GM12878 (cell line): ENCODE results near the gene KRTCAP3. TPM values are rescaled to one million over a fixed set of nuclear protein-coding genes. Genes with fewer than 3 reads are reported as not detected.

Experiments used
- ATAC-seq: fragments of 200-7000 bp; cut with Tn5 transposase; 3 replicates; pipeline ENCODE4 v1.9.1; 2020; ENCODE audit warnings: mild to moderate bottlenecking, moderate library complexity
- BruUV-seq: library from RNA; stranded (reverse); fragments of 400-500 nt; replicated peaks from 2 replicates; lab custom pipeline; 2021; lab: Mats Ljungman, UMichigan
- CTCF ChIA-PET: fragments of 300-600 bp; sonication (Branson Sonifier 250); formaldehyde crosslinking; extraction: SDS; loops from one replicate; lab custom pipeline; 2021; ENCODE audit warnings: inconsistent platforms; lab: Yijun Ruan, JAX
- POLR2A ChIA-PET: fragments of 350-600 bp; formaldehyde crosslinking; extraction: SDS; loops from one replicate; lab custom pipeline; 2021; ENCODE audit warnings: inconsistent platforms; lab: Charles Lee
- RAD21 ChIA-PET: fragments of 300-600 bp; sonication (Branson Sonifier 250); formaldehyde crosslinking; loops from one replicate; lab custom pipeline; 2023; ENCODE audit warnings: antibody characterized with exemption; ENCODE audit not compliant: unreplicated experiment; lab: Charles Lee
- SMC1A ChIA-PET: fragments of 300-600 bp; sonication (Branson Sonifier 250); formaldehyde crosslinking; loops from one replicate; lab custom pipeline; 2023; ENCODE audit not compliant: unreplicated experiment, uncharacterized antibody; lab: Charles Lee
- DNase-seq: peaks from one replicate; pipeline ENCODE4 v3.0.0-alpha.2; 2011; ENCODE audit warnings: low read depth, low spot score
- FAIRE-seq: peaks from 3 replicates; lab custom pipeline; 2011; peaks lifted over from hg19 to GRCh38; lab: Jason Lieb, UNC
- H2AFZ ChIP-seq: 2 replicates; pipeline ENCODE4 v1.6.0; 2011; ENCODE audit warnings: low read depth, low read length, control low read depth; ENCODE audit not compliant: control insufficient read depth
- H3K27ac ChIP-seq: 2 replicates; pipeline ENCODE4 v1.5.1; 2011; ENCODE audit warnings: control low read depth; ENCODE audit not compliant: control insufficient read depth, insufficient read depth
- H3K27me3 ChIP-seq, 2 experiments: replicated peaks in 1 of 2; 2 replicates each; pipeline versions ENCODE4 v1.6.0 to v1.6.1; 2011; ENCODE audit warnings: low read length in 1 of 2; ENCODE audit not compliant: control insufficient read depth in 2 of 2, insufficient read depth in 2 of 2
- H3K36me3 ChIP-seq, 2 experiments: 2 replicates each; pipeline ENCODE4 v1.5.1; 2011; ENCODE audit warnings: low read length in 1 of 2; ENCODE audit not compliant: control insufficient read depth in 2 of 2, insufficient read depth in 2 of 2
- H3K4me1 ChIP-seq: 2 replicates; pipeline ENCODE4 v1.6.1; 2011; ENCODE audit warnings: mild to moderate bottlenecking, low read length, moderate library complexity, mixed read lengths; ENCODE audit not compliant: control insufficient read depth, insufficient read depth
- H3K4me2 ChIP-seq: 2 replicates; pipeline ENCODE4 v1.6.0; 2011; ENCODE audit warnings: control low read depth; ENCODE audit not compliant: control insufficient read depth, insufficient read depth
- H3K4me3 ChIP-seq: fragments of 200-600 bp; sonication (generic); 2 replicates; pipeline ENCODE4 v1.5.1; 2016
- H3K79me2 ChIP-seq: 2 replicates; pipeline ENCODE4 v1.6.0; 2011; ENCODE audit warnings: low read length; ENCODE audit not compliant: control insufficient read depth, insufficient read depth
- H3K9ac ChIP-seq: 2 replicates; pipeline ENCODE4 v1.8.0; 2011; ENCODE audit warnings: low read length, control low read depth, mixed read lengths; ENCODE audit not compliant: control insufficient read depth, insufficient read depth
- H3K9me3 ChIP-seq: replicated peaks from 3 replicates; pipeline ENCODE4 v1.5.1; 2011; ENCODE audit warnings: mild to moderate bottlenecking, low read length; ENCODE audit not compliant: control insufficient read depth, insufficient read depth
- H4K20me1 ChIP-seq: 2 replicates; pipeline ENCODE4 v1.6.0; 2011; ENCODE audit not compliant: control insufficient read depth, insufficient read depth
- BHLHE40 ChIP-seq, 2 experiments: fragments of 450-650 bp in 1 of 2; IDR thresholded peaks; 2 replicates each; pipeline ENCODE4 v1.6.1; 2011 to 2017; ENCODE audit warnings: low read depth in 2 of 2, borderline replicate concordance in 1 of 2, improper control_type of control experiment in 1 of 2, low read length in 1 of 2, mild to moderate bottlenecking in 1 of 2
- DPF2 ChIP-seq: fragments of 450-650 bp; IDR thresholded peaks from 2 replicates; pipeline ENCODE4 v1.6.1; 2017; ENCODE audit warnings: mild to moderate bottlenecking
- ESRRA ChIP-seq: IDR thresholded peaks from 2 replicates; pipeline ENCODE4 v1.6.1; 2012; ENCODE audit warnings: mild to moderate bottlenecking, low read length, improper control_type of control experiment
- IRF3 ChIP-seq: fragments of 450-650 bp; IDR thresholded peaks from 2 replicates; pipeline ENCODE4 v1.6.1; 2014; ENCODE audit warnings: mild to moderate bottlenecking
- JUND ChIP-seq: IDR thresholded peaks from 2 replicates; pipeline ENCODE4 v1.6.1; 2012; ENCODE audit warnings: low read depth, mild to moderate bottlenecking, low read length, improper control_type of control experiment, moderate library complexity
- KDM1A ChIP-seq: fragments of 200-600 bp; sonication (generic); IDR thresholded peaks from 2 replicates; pipeline ENCODE4 v1.6.1; 2016; ENCODE audit warnings: borderline replicate concordance
- MLLT1 ChIP-seq: fragments of 450-650 bp; IDR thresholded peaks from 2 replicates; pipeline ENCODE4 v1.6.1; 2016; ENCODE audit warnings: mild to moderate bottlenecking
- MYC ChIP-seq: IDR thresholded peaks from 2 replicates; pipeline ENCODE4 v1.6.1; 2011; ENCODE audit warnings: mild to moderate bottlenecking, low read length, moderate library complexity, inconsistent platforms; ENCODE audit not compliant: insufficient read depth, insufficient replicate concordance, insufficient read length, severe bottlenecking
- NFIC ChIP-seq: IDR thresholded peaks from 2 replicates; pipeline ENCODE4 v1.6.1; 2012; ENCODE audit warnings: low read depth, mild to moderate bottlenecking, inconsistent platforms, low read length, moderate library complexity
- NR2C2 ChIP-seq: IDR thresholded peaks from 2 replicates; pipeline ENCODE4 v1.6.1; 2011; ENCODE audit warnings: borderline replicate concordance, low read depth; ENCODE audit not compliant: control insufficient read depth, insufficient read length
- RB1 ChIP-seq: fragments of 450-650 bp; formaldehyde crosslinking; IDR thresholded peaks from 2 replicates; pipeline ENCODE4 v1.6.1; 2017; ENCODE audit warnings: mild to moderate bottlenecking, borderline replicate concordance
- RFX5 ChIP-seq: IDR thresholded peaks from 2 replicates; pipeline ENCODE4 v1.6.1; 2011; ENCODE audit warnings: low read depth, low read length, improper control_type of control experiment
- SIX5 ChIP-seq: IDR thresholded peaks from 2 replicates; pipeline ENCODE4 v1.6.1; 2011; ENCODE audit warnings: mild to moderate bottlenecking, low read depth, low read length, moderate library complexity; ENCODE audit not compliant: severe bottlenecking
- SKIL ChIP-seq: fragments of 450-650 bp; IDR thresholded peaks from 2 replicates; pipeline ENCODE4 v1.6.1; 2017; ENCODE audit warnings: mild to moderate bottlenecking, low read depth, inconsistent platforms; ENCODE audit not compliant: poor library complexity, severe bottlenecking
- SMAD5 ChIP-seq: IDR thresholded peaks from 2 replicates; pipeline ENCODE4 v1.6.1; 2016; ENCODE audit warnings: antibody characterized with exemption, low read depth
- ZNF274 ChIP-seq: IDR thresholded peaks from one replicate; pipeline ENCODE4 v1.8.0; 2011; ENCODE audit not compliant: insufficient read length, insufficient read depth
- WGBS: methylation state at CpG from one replicate; pipeline ENCODE4 v1.1.6; 2016; ENCODE audit warnings: low lambda C conversion rate; ENCODE audit not compliant: insufficient replicate concordance, insufficient coverage; ENCODE audit errors: missing lambda C conversion rate; 5-methylcytosine and 5-hydroxymethylcytosine counted together
- in situ Hi-C: fragments of 300-500 bp; cut with MboI; formaldehyde crosslinking; loops from 9 replicates; pipeline ENCODE4 v1.14.3; 2018; ENCODE audit warnings: mixed read lengths
- intact Hi-C: fragments of 100-400 bp; cut with micrococcal nuclease; formaldehyde crosslinking; loops from one replicate; pipeline ENCODE4 v1.14.2; 2022; ENCODE audit not compliant: unreplicated experiment
- polyA plus RNA-seq, 11 experiments: library from polyadenylated mRNA; depleted of rRNA in 4 of 11; unstranded in 6 of 11; stranded (reverse) in 5 of 11; fragments of >200 nt; fragmentation: Nextera tagmentation in 4 of 11; fragmentation: Illumina TruSeq in 1 of 11; extraction: Ambion mirVana in 4 of 11; extraction: Trizol in 1 of 11; gene quantifications; 1 replicate in 1 of 11; 2 replicates in 10 of 11; pipeline versions ENCODE4 v1.2.1 to v1.2.3, GENCODE V29; 2011 to 2016; ENCODE audit warnings: inconsistent platforms in 2 of 11, missing spikeins in 2 of 11, low read depth in 1 of 11
- total RNA-seq, 4 experiments: library from RNA; depleted of rRNA in 3 of 4; stranded (reverse); fragments of >200 nt in 3 of 4; fragmentation: Illumina TruSeq in 1 of 4; extraction: Trizol in 1 of 4; gene quantifications; 2 replicates each; pipeline versions ENCODE4 v1.2.1 to v1.2.3, GENCODE V29; 2013 to 2021
- TF ChIP-seq, protein P1 (sequence below): IDR thresholded peaks from 2 replicates; pipeline ENCODE4 v1.6.1; 2012; ENCODE audit warnings: low read depth, low read length, improper control_type of control experiment

KRTCAP3 gene
- total and polyA plus RNA-seq, 10 of the 15 experiments (the other 5 are each of a cell fraction or from before 2014, with no cell fraction given), result 0.26 to 2.2 (median 0.82) TPM; not detected in 1

DNA sequence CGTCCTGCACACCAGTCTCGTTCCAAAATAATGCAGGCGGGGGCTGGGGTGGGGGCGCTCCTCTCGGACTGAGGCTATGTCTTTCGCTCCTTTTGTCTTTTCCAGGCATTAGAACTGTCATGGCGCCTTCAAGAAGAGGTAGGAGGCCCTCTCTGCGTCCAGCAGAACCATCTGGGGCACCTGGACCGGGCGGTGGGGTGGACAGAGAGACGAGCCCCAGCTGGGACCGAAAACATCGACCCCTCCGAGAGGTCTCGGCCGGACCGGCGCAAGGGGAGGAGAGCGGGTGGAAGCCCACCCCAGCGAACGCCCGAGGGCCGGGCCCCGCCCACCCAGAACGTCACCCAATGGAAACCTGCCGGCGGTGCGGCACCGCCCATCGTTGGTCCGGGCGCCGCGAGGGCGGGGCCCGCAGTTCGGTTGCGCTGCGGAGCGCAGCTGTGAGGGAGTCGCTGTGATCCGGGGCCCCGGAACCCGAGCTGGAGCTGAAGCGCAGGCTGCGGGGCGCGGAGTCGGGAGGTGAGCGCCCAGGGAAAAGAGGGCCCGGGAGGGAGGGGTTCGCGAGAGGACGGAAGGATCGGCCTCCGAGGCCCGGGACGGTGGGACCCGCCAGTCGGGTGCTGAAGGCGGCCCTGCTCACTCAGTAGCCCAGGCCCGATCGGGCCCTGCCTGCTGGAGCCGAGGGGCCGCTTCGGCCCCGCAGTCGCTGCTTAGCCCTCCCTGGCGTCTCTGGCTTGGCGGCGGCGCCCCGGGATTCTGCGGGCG lies 13.8 kb upstream of the KRTCAP3 start, which contains the start of gene NRBP1:
NRBP1 (plus strand) TSS at position 419 of the 765 bp plus-strand sequence. CDS start 4,643 bp downstream, outside the sequence.
- ChIA-PET RAD21 (interaction anchor here (1.1 to 3.3 kb wide), 8 partner anchors 19 to 255 kb away, joined by 3 to 29 read pairs (median 4); partner anchors contain the start of genes MPV17, PPM1G and ZNF513), CTCF (interaction anchor here (1.0 to 5.8 kb wide), 10 partner anchors 17 to 255 kb away, joined by 3 to 52 read pairs (median 4); partner anchors contain the start of genes EIF2B4, PPM1G and SNX17), SMC1A (interaction anchor here (0.6 to 3.7 kb wide), 9 partner anchors 7 to 218 kb away, joined by 3 to 20 read pairs (median 3); partner anchors contain the start of gene PPM1G), POLR2A (interaction anchor here (0.6 to 5.8 kb wide), 13 partner anchors 10 to 254 kb away, joined by 3 to 71 read pairs (median 4); partner anchors contain the start of genes CCDC121, EIF2B4, GPN1 and GTF3C2)
- WGBS, result 0% methylated on average over 52 of the region's 75 CpGs
- Histone ChIP-seq H3K9ac (peak within 1 kb of the TSS; percentile 91), H4K20me1 (no peaks in the 10 kb centered on the region), H3K79me2 (peaks cover 36% of the 10 kb centered on the region), H3K36me3 (no peaks in the 10 kb centered on the region; a peak in 1 of 4 replicates), H2AFZ (peak within 1 kb of the TSS; percentile 93), H3K4me1 (no peaks in the 10 kb centered on the region), H3K4me2 (peak within 1 kb of the TSS; percentile 97), H3K27ac (peak within 1 kb of the TSS; percentile 85), H3K4me3 (peak within 1 kb of the TSS; percentile 97), H3K9me3 (no peaks in the 10 kb centered on the region), H3K27me3 (no peaks in the 10 kb centered on the region)
- ATAC-seq (peak; percentile 93), FAIRE-seq (peak; percentile 80), DNase-seq (peak; percentile 52)
- intact Hi-C loops (loop anchor here (2.0 kb wide), 1 partner anchor 20 kb away; the partner anchor contains the start of gene PPM1G), in situ Hi-C loops (no loop called here)
- BruUV-seq, result no TSS peak
- TF ChIP-seq, protein P1, sequence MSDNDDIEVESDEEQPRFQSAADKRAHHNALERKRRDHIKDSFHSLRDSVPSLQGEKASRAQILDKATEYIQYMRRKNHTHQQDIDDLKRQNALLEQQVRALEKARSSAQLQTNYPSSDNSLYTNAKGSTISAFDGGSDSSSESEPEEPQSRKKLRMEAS, result peak; percentile 8; the same call in 1 of the 2 replicates
- TF ChIP-seq MLLT1 (peak; percentile 44; the same call in 1 of the 2 replicates), JUND (no peak), SMAD5 (peak; percentile 68; the same call in 1 of the 2 replicates), BHLHE40 (IDR thresholded peaks at IDR 0.05; ENCODE audit: borderline replicate concordance in 1 of 2, low read depth in 2 of 2, low read length in 1 of 2) (no peak; a peak in 1 of 4 replicates), RB1 (peak; percentile 53), NR2C2 (no peak), SIX5 (no peak), RFX5 (0 out of 2 replicates have a peak, but pooled peaks have one; percentile 67), ESRRA (no peak), IRF3 (no peak), NFIC (no peak), SKIL (no peak), KDM1A (no peak), MYC (no peak), DPF2 (peak; percentile 62; the same call in 1 of the 2 replicates), ZNF274 (no peak)
